ENCODE measurements around the gene RNF217.
"Not testable (repeated sequence)": the region's sequence is repeated elsewhere in the genome, so short reads cannot be mapped to it uniquely, and the experiment has no call there.

Gene RNF217

DNA sequence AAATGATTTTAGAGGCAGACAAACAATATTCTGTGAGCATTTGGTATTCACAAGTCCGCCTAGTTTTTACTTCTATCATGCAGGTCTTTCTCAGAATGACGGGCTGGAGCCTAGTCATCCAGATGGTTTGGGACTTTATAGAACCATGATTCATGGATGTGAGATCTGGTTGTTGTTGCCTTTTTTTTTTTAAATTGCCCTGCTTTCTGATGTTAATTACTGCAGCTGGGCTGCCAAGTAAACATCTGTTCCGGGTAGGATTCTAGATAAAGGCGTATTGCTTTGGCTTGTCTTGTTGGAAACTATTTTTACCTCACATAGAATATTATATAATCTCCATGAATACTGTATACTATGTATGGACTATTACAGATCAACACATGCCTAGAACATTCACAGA is 58.1 kb downstream of the RNF217 start:
- DNase-seq: no peak

DNA sequence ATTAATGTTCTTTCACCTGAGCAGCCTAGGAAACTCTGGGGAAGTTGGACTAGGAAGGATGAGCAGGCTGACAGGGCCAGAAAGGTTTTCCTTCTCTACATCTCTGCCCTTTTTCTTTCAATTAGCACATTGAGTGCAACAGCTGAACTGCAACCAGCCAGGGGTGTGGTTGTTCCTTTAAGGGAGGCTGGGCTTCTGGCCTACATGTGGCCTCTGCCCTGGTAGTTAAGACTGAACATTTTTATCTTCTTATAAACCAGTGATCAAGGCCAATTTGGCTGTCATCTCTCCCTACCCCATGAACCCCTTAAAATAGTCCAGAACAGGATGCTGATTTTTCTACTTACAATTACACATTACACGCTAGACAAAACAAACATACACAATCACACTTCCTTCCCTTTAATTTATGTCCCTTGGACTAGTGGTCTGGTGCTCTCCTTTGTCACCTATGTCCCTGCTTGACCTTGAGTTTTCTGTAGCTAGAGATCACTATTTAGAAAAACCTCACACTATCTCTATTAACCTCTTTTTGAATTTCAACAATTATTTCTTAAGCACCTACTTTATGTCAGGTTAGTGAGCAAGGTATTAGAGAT is 60.3 kb downstream of the RNF217 start:
- DNase-seq: no peak

GRCh38 chr6:125025164-125025854 is 63.1 kb downstream of the RNF217 start:
- no peak for DNase-seq

DNA sequence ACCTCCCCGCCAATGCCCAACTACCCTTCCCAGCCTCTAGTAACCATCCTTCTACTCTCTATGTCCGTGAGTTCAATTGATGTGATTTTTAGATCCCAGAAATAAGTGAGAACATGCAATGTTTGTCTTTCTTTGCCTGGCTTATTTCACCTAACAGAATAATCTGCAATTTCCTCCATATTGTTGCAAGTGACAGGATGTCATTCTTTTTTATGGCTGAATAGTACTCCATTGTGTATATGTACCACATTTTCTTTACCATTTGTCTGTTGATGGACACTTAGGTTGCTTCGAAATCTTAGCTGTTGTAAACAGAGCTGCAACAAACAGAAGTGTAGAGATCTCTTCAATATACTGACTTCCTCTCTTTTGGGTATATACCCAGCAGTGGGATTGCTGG is 65.0 kb downstream of the RNF217 start:
- no peak for DNase-seq

DNA sequence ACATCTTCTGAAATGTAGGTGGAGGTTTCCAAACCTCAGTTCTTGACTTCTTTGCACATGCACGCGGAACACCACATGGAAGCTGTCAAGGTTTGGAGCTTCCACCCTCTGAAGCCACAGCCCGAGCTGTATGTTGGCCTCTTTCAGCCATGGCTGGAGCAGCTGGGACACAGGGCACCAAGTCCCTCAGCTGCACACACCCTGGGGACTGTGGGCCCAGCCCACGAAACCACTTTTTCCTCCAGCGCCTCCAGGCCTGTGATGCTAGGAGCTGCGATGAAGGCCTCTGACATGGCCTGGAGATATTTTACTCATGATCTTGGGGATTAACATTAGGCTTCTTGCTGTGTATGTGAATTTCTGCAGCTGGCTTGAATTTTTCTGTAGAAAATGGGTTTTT is 68.7 kb downstream of the RNF217 start:
- no peak for DNase-seq

DNA sequence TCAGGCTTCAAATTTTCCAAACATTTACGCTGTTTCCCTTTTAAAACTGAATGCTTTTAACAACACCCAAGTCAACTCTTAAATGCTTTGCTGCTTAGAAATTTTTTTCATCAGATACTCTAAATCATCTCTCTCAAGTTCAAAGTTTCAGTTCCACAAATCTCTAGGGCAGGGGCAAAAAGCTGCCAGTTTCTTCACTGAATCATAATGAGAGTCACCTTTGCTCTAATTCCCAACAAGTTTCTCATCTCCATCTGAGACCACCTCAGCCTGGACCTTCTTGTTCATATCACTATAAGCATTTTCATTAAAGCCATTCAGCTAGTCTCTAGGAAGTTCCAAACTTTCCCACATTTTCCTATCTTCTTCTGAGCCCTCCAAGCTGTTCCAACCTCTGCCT is 69.1 kb downstream of the RNF217 start:
- DNase-seq: no peak

GRCh38 chr6:125034929-125035328 is 72.7 kb downstream of the RNF217 start:
- not testable (repeated sequence) for DNase-seq

- not testable (repeated sequence) for DNase-seq
These were observed 74.2 kb downstream of the RNF217 start for GRCh38 chr6:125036486-125036885.

DNA sequence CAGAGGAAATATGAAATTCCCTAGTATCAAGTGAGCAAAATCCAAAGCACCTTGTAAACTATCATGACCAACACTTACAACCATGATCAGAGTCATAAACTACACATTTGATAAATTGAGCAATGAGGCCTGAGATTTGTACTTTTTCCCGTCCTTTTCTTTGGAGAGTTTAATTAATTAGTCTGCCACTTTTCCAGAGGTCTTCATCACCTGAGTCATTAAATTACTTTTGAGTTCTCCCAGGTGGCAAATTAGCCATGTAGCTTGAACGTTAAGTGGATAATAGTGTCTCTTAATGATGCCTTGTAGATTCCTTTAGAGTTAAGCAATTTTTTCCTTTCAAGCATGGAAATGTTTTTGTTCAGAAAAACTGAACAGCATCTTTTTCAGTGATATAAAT is 75.6 kb downstream of the RNF217 start:
- DNase-seq: no peak

DNA sequence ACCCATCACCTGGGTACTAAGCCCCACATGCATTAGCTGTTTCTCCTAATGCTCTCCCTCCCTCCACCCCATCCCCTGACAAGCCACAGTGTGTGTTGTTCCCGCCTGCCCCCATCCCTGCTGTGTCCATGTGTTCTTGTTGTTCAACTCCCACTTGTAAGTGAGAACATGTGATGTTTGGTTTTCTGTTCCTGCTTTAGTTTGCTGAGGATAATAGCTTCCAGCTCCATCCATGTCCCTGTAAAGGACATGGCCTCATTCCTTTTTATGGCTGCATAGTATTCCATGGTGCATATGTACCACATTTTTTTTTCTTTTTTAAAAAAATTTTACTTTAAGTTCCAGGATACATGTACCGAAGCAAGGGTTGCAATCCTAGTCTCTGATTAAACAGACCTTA is 76.7 kb downstream of the RNF217 start:
- no peak for DNase-seq

- no peak for DNase-seq
These were observed 79.7 kb downstream of the RNF217 start for GRCh38 chr6:125041740-125042459.

- DNase-seq: no peak
These were observed 81.8 kb downstream of the RNF217 start for GRCh38 chr6:125044066-125044465.

DNA sequence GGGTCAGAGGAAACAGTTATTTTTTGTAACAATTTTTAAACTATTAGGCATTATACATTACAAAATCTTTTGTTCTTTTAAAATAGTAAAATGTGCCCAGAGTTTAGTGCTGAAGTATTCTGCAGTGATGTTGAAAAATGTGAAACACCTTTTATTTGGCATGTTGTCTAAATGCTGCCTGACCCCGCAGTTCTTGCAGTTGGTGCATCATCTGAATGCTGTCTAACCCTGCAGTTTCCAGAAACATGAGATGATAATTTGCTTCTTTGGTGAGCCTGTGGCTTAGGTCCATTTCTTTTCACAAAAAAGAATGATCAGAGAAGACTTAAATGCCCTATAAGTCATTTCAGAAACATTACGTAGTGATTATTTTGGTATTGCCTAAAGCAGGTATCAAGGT is 82.4 kb downstream of the RNF217 start:
- no peak for DNase-seq

DNA sequence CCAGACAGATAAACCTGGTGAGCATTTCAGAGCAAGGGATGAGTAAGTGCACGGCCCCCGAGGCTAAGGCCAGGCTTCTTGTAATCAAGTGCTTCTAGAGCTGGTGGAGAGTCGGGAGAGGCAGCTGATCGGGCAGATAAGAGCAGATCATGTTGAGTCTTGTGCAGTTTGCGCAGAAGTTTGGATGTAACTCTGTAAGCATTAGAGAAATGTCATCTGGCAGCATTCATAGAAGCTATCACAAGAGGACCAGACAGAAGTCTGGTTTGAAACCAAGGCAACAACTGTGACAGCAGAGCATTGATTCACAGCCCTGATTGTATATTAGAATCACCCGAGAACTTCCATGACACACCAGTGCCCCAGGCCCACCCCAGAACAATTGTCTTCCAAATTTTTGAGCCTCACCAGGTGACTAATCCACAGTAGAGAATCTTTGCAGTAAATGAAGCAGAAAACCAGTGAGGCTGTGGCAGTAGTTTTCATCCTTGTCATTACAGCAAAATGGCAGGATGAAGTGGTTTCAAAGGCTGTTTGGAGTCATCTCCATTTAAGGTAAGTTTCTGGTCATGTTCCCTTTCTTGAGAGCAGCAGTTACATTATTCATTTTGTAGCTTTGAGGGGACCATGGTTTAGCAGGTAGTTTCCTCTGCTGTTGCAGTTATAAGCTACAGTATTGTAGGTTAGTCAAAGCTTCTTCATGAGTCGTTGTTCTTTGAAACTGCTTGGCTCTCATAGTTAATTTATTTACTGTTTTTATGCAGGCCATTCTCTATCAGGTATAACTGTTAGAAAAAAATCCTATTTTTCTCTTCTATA is 84.1 kb downstream of the RNF217 start:
- no peak for DNase-seq

- no peak for DNase-seq
These were observed 86.0 kb downstream of the RNF217 start for GRCh38 chr6:125048274-125048673.

DNA sequence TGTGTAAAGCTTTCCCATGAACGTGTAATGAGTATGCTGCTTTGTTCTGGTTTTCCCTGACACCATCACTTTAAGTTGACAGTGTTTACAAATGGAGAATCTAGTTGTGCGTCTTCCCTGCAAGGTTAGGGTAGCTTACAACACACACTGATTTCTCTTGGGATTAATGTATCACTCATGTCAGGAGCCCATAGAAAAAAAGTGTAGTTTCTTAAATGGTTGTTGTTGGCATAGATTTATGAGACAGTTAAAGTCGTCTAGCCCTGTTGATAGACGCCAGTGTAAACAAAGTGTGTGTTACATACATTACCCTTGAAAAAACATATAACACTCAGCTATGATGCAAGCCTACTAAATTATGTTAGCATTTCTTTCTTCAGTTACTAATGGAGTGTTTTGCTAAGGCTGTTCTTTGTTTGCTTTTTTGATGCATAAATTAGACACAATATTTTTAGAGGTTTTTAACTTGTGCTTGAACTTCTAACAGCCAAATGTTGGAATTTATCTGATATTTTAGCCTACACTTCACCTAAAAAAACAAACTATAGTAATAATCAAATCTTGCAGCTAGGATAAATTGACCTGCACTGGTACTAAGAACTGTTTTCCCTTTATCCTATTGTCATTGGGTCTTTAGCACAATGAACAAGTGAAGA is 88.6 kb downstream of the RNF217 start:
- DNase-seq: no peak

DNA sequence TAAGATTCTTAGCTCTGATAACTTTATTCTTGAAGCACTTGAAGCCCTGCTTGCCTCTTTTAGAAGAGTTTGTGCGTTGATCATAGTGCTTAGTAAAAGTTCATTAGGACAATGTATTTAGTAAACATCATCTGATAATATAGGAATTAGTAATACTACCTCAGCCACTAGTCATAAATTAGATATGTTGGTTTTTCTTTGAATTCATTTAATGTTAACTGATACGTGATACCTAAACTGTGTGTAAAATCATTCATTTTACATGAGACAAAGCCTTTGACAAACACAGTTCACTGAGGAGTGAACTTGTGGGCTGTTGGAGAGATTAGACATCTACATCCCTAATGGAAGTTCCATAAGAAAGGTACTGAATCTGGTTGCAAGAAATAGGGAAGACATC is 91.6 kb downstream of the RNF217 start:
- no peak for DNase-seq

- DNase-seq: no peak
These were observed 92.1 kb downstream of the RNF217 start for GRCh38 chr6:125054331-125054730.

DNA sequence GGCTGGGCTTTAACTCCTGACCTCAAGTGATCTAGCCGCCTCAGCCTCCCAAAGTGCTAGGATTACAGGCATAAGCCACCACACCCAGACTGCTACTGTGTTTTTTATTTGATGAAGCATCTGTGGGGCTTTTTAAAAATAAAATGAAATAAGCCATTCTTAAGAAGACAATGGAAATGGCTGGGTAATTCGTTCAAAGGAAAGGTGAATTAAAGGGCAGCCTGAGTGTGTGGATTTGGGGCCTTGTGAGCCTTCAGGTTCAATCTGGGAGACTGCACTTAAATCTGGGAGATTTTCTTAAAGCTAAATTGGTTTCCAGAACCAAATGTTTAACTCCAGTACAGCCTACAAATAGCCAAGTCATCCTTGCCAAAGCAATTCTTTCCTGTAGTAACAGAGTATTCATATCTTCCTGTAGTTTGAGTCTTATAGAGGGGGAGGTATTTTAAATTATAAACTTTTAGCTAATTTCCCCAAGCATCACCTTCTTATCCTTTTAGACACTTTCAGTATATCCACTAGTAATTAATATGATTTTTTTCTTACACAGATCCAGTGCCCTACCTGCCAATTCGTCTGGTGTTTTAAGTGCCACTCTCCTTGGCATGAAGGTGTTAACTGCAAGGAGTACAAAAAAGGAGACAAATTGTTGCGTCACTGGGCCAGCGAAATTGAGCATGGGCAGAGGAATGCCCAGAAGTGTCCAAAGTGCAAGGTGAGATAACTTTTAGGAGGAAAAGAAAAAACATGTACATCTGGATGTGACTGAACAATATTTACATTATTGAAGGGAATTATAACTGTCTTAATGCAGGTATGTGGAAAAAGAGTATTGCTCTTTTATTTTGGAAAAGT is 95.4 kb downstream of the RNF217 start:
- DNase-seq: no peak

GRCh38 chr6:125058546-125058945 is 96.3 kb downstream of the RNF217 start:
- DNase-seq: no peak

DNA sequence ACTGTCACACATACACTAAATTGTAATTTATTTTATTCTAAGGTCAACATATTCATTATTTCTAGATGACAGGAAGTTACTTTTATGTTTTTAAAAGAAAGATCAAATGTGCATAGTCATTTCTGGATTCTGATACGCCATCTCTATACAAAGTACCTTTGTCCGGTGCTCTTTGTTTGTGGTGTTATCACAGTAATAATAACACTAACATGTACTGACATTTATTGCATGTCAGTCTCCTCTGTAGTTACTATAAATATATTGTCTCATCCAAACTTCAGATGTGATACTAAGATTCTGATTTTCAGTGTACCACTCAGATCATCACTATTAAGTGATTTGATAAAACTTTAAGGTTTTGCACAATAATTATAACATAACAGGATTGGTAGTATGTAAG is 101.1 kb downstream of the RNF217 start:
- DNase-seq: no peak

- DNase-seq: no peak
These were observed 103.9 kb downstream of the RNF217 start for GRCh38 chr6:125066140-125066539.

Data from NCI-H526 treated with DMSO at 0.1 percent for 48 hours (cell line).